Tibial artery (tissue), 4 donors: ENCODE results near the gene GRPEL1.
A peak's percentile ranks its signal among the peaks of the same experiment; 100 is the strongest.

Experiments
- DNase-seq, 2 donors: peaks; one replicate each; pipeline ENCODE4 v3.0.0-alpha.2; 2019
- H3K27ac ChIP-seq, 2 donors: fragments of 200-600 bp; sonication (generic) in 1 of 2; 1 replicate in 1 of 2; 2 replicates in 1 of 2; pipeline ENCODE4 v1.5.1; 2018 to 2019; ENCODE audit warnings: mild to moderate bottlenecking in 1 of 2
- H3K27me3 ChIP-seq, 2 donors: fragments of 200-600 bp; sonication (generic) in 1 of 2; one replicate each; pipeline versions ENCODE4 v1.5.1 to v1.6.0; 2016 to 2019
- H3K36me3 ChIP-seq, 3 donors: fragments of 200-600 bp; sonication (generic) in 2 of 3; one replicate each; pipeline ENCODE4 v1.5.1; 2016 to 2019; ENCODE audit warnings: mild to moderate bottlenecking in 2 of 3
- H3K4me1 ChIP-seq, 4 donors: fragments of 200-600 bp; sonication (generic) in 2 of 4; 1 replicate in 3 of 4; 2 replicates in 1 of 4; pipeline ENCODE4 v1.5.1; 2016 to 2019
- H3K4me3 ChIP-seq, 2 donors: fragments of 200-600 bp; sonication (generic) in 1 of 2; 1 replicate in 1 of 2; 2 replicates in 1 of 2; pipeline ENCODE4 v1.5.1; 2018 to 2019; ENCODE audit warnings: mild to moderate bottlenecking in 2 of 2
- H3K9me3 ChIP-seq, 3 donors: fragments of 200-600 bp; sonication (generic) in 1 of 3; one replicate each; pipeline ENCODE4 v1.5.1; 2016 to 2019
- CTCF ChIP-seq, 2 experiments: fragments of 200-600 bp in 1 of 2; fragments of 450-650 bp in 1 of 2; IDR thresholded peaks; one replicate each; pipeline ENCODE4 v1.5.1; 2017 to 2019; ENCODE audit warnings: antibody characterized with exemption in 2 of 2, mild to moderate bottlenecking in 1 of 2, moderate library complexity in 1 of 2
- intact Hi-C: fragments of 100-400 bp; cut with DNase I; formaldehyde crosslinking; loops from one replicate; pipeline ENCODE4 v1.15.0; 2023; ENCODE audit warnings: low total_unique reads

GRPEL1 gene

GRCh38 chr4:7067126-7067451 lies 775 bp downstream of the GRPEL1 start:
- peak overlapping the region; percentile 67 to 90 for H3K4me3 ChIP-seq
- H3K4me1 ChIP-seq = peaks cover 0 to 30% (median 23%) of the 10 kb centered on the region in 4 donors
- no peak for TF ChIP-seq CTCF (IDR thresholded peaks at IDR 0.05)
- H3K27ac ChIP-seq = peak overlapping the region; percentile 87 to 95
- H3K9me3 ChIP-seq = no peaks in the 10 kb centered on the region
- H3K36me3 ChIP-seq = peaks cover 12 to 23% (median 20%) of the 10 kb centered on the region in 3 donors
- no peak for DNase-seq
- no peaks in the 10 kb centered on the region for H3K27me3 ChIP-seq
- intact Hi-C loops = no loop called here

GRCh38 chr4:7066493-7066892 lies 1.4 kb downstream of the GRPEL1 start:
- H3K36me3 ChIP-seq = peaks cover 18 to 29% (median 26%) of the 10 kb centered on the region in 3 donors
- H3K4me1 ChIP-seq = peaks cover 0 to 30% (median 23%) of the 10 kb centered on the region in 4 donors
- no peaks in the 10 kb centered on the region for H3K9me3 ChIP-seq
- H3K4me3 ChIP-seq = peak overlapping the region; percentile 67 to 90
- no peak for TF ChIP-seq CTCF (IDR thresholded peaks at IDR 0.05)
- intact Hi-C loops = no loop called here
- no peaks in the 10 kb centered on the region for H3K27me3 ChIP-seq
- H3K27ac ChIP-seq = no peak overlapping the region
- DNase-seq = peak in 1 of 2 donors; percentile 25

GRCh38 chr4:7066006-7066405 lies 1.9 kb downstream of the GRPEL1 start:
- DNase-seq = peak in 1 of 2 donors; percentile 4
- Histone ChIP-seq H3K36me3 (peaks cover 21 to 34% (median 31%) of the 10 kb centered on the region in 3 donors), H3K27me3 (no peaks in the 10 kb centered on the region), H3K4me3 (no peak overlapping the region), H3K4me1 (peaks cover 0 to 30% (median 23%) of the 10 kb centered on the region in 4 donors), H3K9me3 (no peaks in the 10 kb centered on the region), H3K27ac (no peak overlapping the region)
- intact Hi-C loops = no loop called here
- no peak for TF ChIP-seq CTCF (IDR thresholded peaks at IDR 0.05)

GRCh38 chr4:7063362-7063761 lies 4.5 kb downstream of the GRPEL1 start:
- H3K9me3 ChIP-seq = no peaks in the 10 kb centered on the region
- H3K27ac ChIP-seq = no peak overlapping the region
- no peaks in the 10 kb centered on the region for H3K27me3 ChIP-seq
- DNase-seq = peak; percentile 13 to 51
- peaks cover 0 to 23% (median 15%) of the 10 kb centered on the region in 4 donors for H3K4me1 ChIP-seq
- intact Hi-C loops = no loop called here
- no peak for TF ChIP-seq CTCF (IDR thresholded peaks at IDR 0.05)
- H3K36me3 ChIP-seq = peaks cover 40 to 57% (median 57%) of the 10 kb centered on the region in 3 donors
- H3K4me3 ChIP-seq = no peak overlapping the region

GRCh38 chr4:7062816-7063215 lies 5.0 kb downstream of the GRPEL1 start:
- H3K36me3 ChIP-seq = peaks cover 40 to 61% (median 60%) of the 10 kb centered on the region in 3 donors
- DNase-seq = no peak
- no peak for TF ChIP-seq CTCF (IDR thresholded peaks at IDR 0.05)
- H3K9me3 ChIP-seq = no peaks in the 10 kb centered on the region
- H3K27me3 ChIP-seq = no peaks in the 10 kb centered on the region
- no peak overlapping the region for H3K4me3 ChIP-seq
- intact Hi-C loops = no loop called here
- H3K4me1 ChIP-seq = peaks cover 0 to 23% (median 15%) of the 10 kb centered on the region in 4 donors
- no peak overlapping the region for H3K27ac ChIP-seq

GRCh38 chr4:7061815-7062214 lies 6.0 kb downstream of the GRPEL1 start:
- peaks cover 40 to 67% (median 65%) of the 10 kb centered on the region in 3 donors for H3K36me3 ChIP-seq
- intact Hi-C loops = no loop called here

More at GRCh38 chr4:7061815-7062214, 6.0 kb downstream of the GRPEL1 start:
- H3K27me3 ChIP-seq = no peaks in the 10 kb centered on the region
- peaks cover 0 to 19% (median 11%) of the 10 kb centered on the region in 4 donors for H3K4me1 ChIP-seq
- H3K27ac ChIP-seq = no peak overlapping the region
- H3K4me3 ChIP-seq = no peak overlapping the region
- peak in 1 of 2 donors; percentile 21 for DNase-seq
- no peak for TF ChIP-seq CTCF (IDR thresholded peaks at IDR 0.05)
- H3K9me3 ChIP-seq = no peaks in the 10 kb centered on the region
